ENCODE measurements around the gene MFSD11. TPM values are rescaled to one million over a fixed set of nuclear protein-coding genes. Genes with fewer than 3 reads are reported as not detected.
"Not testable (repeated sequence)": the region's sequence is repeated elsewhere in the genome, so short reads cannot be mapped to it uniquely, and the experiment has no call there.

The MFSD11 gene
- total RNA-seq, 1 experiment from 2014 or later: 11.1 TPM

GRCh38 chr17:76731800-76732733 lies 5.9 kb upstream of the MFSD11 start:
- DNase-seq; H3K27me3 ChIP-seq (ENCODE audit: control insufficient read depth, insufficient read depth, low read length); H3K4me3 ChIP-seq (ENCODE audit: insufficient read depth, low read depth, low read length): not testable (repeated sequence)
- H3K36me3 ChIP-seq (replicated peaks; ENCODE audit: control insufficient read depth, insufficient read depth, low read length): peaks cover 33% of the 10 kb centered on the region

- Histone ChIP-seq H3K36me3 (replicated peaks; ENCODE audit: control insufficient read depth, insufficient read depth, low read length) (peaks cover 33% of the 10 kb centered on the region), H3K27me3 (ENCODE audit: control insufficient read depth, insufficient read depth, low read length) (no peaks in the 10 kb centered on the region), H3K4me3 (ENCODE audit: insufficient read depth, low read depth, low read length) (no peak overlapping the region)
- no peak for DNase-seq
Measured at GRCh38 chr17:76732734-76733617, 4.9 kb upstream of the MFSD11 start.

GRCh38 chr17:76733618-76733957 lies 4.3 kb upstream of the MFSD11 start:
- Histone ChIP-seq H3K36me3 (replicated peaks; ENCODE audit: control insufficient read depth, insufficient read depth, low read length) (peaks cover 33% of the 10 kb centered on the region), H3K4me3 (ENCODE audit: insufficient read depth, low read depth, low read length) (no peak overlapping the region), H3K27me3 (ENCODE audit: control insufficient read depth, insufficient read depth, low read length) (no peaks in the 10 kb centered on the region)
- no peak for DNase-seq

GRCh38 chr17:76734080-76734840 lies 3.7 kb upstream of the MFSD11 start:
- Histone ChIP-seq H3K4me3 (ENCODE audit: insufficient read depth, low read depth, low read length) (no peak overlapping the region; the same call in 1 of the 2 replicates), H3K27me3 (ENCODE audit: control insufficient read depth, insufficient read depth, low read length) (no peaks in the 10 kb centered on the region), H3K36me3 (replicated peaks; ENCODE audit: control insufficient read depth, insufficient read depth, low read length) (peaks cover 33% of the 10 kb centered on the region)
- no peak for DNase-seq

GRCh38 chr17:76735006-76735405 lies 2.9 kb upstream of the MFSD11 start:
- Histone ChIP-seq H3K36me3 (replicated peaks; ENCODE audit: control insufficient read depth, insufficient read depth, low read length) (peaks cover 31% of the 10 kb centered on the region), H3K27me3 (ENCODE audit: control insufficient read depth, insufficient read depth, low read length) (no peaks in the 10 kb centered on the region), H3K4me3 (ENCODE audit: insufficient read depth, low read depth, low read length) (peak overlapping the region; percentile 98)
- no peak for DNase-seq

- peaks cover 31% of the 10 kb centered on the region for H3K36me3 ChIP-seq (replicated peaks; ENCODE audit: control insufficient read depth, insufficient read depth, low read length)
- H3K4me3 ChIP-seq (ENCODE audit: insufficient read depth, low read depth, low read length): peak overlapping the region; percentile 98
- DNase-seq: no peak
Measured at GRCh38 chr17:76735586-76736348, 2.2 kb upstream of the MFSD11 start.

GRCh38 chr17:76736349-76737081 lies 1.4 kb upstream of the MFSD11 start:
- DNase-seq: peak; percentile 82

More at GRCh38 chr17:76735586-76736348, 2.2 kb upstream of the MFSD11 start:
- H3K27me3 ChIP-seq (ENCODE audit: control insufficient read depth, insufficient read depth, low read length): no peaks in the 10 kb centered on the region

GRCh38 chr17:76737082-76737675 lies 740 bp upstream of the MFSD11 start, which contains the start of gene SRSF2:
Gene SRSF2 (minus strand): TSS chr17:76737331. CDS start chr17:76737160, 171 bp downstream.
- peak; percentile 99 for DNase-seq
- H3K36me3 ChIP-seq (replicated peaks; ENCODE audit: control insufficient read depth, insufficient read depth, low read length): peaks cover 31% of the 10 kb centered on the region

More at GRCh38 chr17:76736349-76737081, 1.4 kb upstream of the MFSD11 start:
- Histone ChIP-seq H3K4me3 (ENCODE audit: insufficient read depth, low read depth, low read length) (peak overlapping the region; percentile 98), H3K36me3 (replicated peaks; ENCODE audit: control insufficient read depth, insufficient read depth, low read length) (peaks cover 31% of the 10 kb centered on the region), H3K27me3 (ENCODE audit: control insufficient read depth, insufficient read depth, low read length) (no peaks in the 10 kb centered on the region)

GRCh38 chr17:76738468-76738850 lies 540 bp downstream of the MFSD11 start:
- peaks cover 23% of the 10 kb centered on the region for H3K36me3 ChIP-seq (replicated peaks; ENCODE audit: control insufficient read depth, insufficient read depth, low read length)
- H3K27me3 ChIP-seq (ENCODE audit: control insufficient read depth, insufficient read depth, low read length): no peaks in the 10 kb centered on the region
- DNase-seq: no peak
- H3K4me3 ChIP-seq (ENCODE audit: insufficient read depth, low read depth, low read length): peak overlapping the region; percentile 63

More at GRCh38 chr17:76737082-76737675, 740 bp upstream of the MFSD11 start, which contains the start of gene SRSF2:
- Histone ChIP-seq H3K4me3 (ENCODE audit: insufficient read depth, low read depth, low read length) (peak within 1 kb of the TSS; percentile 98), H3K27me3 (ENCODE audit: control insufficient read depth, insufficient read depth, low read length) (no peaks in the 10 kb centered on the region)

- peaks cover 15% of the 10 kb centered on the region for H3K36me3 ChIP-seq (replicated peaks; ENCODE audit: control insufficient read depth, insufficient read depth, low read length)
- H3K4me3 ChIP-seq (ENCODE audit: insufficient read depth, low read depth, low read length); DNase-seq; H3K27me3 ChIP-seq (ENCODE audit: control insufficient read depth, insufficient read depth, low read length): not testable (repeated sequence)
Measured at GRCh38 chr17:76739568-76740115, 1.7 kb downstream of the MFSD11 start.

GRCh38 chr17:76740329-76741118 lies 2.6 kb downstream of the MFSD11 start:
- H3K27me3 ChIP-seq (ENCODE audit: control insufficient read depth, insufficient read depth, low read length): no peaks in the 10 kb centered on the region
- H3K4me3 ChIP-seq (ENCODE audit: insufficient read depth, low read depth, low read length): no peak overlapping the region
- peaks cover 13% of the 10 kb centered on the region for H3K36me3 ChIP-seq (replicated peaks; ENCODE audit: control insufficient read depth, insufficient read depth, low read length)
- DNase-seq: no peak

GRCh38 chr17:76742958-76743357 lies 5.0 kb downstream of the MFSD11 start:
- peaks cover 8% of the 10 kb centered on the region for H3K36me3 ChIP-seq (replicated peaks; ENCODE audit: control insufficient read depth, insufficient read depth, low read length)
- H3K4me3 ChIP-seq (ENCODE audit: insufficient read depth, low read depth, low read length): no peak overlapping the region
- DNase-seq: no peak
- H3K27me3 ChIP-seq (ENCODE audit: control insufficient read depth, insufficient read depth, low read length): no peaks in the 10 kb centered on the region
